Dedifferentiated amniotic fluid mesenchymal stem cell (primary cell): ENCODE data around the gene SEMA4B.
"Not testable (repeated sequence)": the region's sequence is repeated elsewhere in the genome, so short reads cannot be mapped to it uniquely, and the experiment has no call there.

Experiments used
- DNase-seq: peaks from one replicate; pipeline ENCODE4 v3.0.0-alpha.2; 2016; ENCODE audit errors: extremely low spot score

Gene SEMA4B

DNA sequence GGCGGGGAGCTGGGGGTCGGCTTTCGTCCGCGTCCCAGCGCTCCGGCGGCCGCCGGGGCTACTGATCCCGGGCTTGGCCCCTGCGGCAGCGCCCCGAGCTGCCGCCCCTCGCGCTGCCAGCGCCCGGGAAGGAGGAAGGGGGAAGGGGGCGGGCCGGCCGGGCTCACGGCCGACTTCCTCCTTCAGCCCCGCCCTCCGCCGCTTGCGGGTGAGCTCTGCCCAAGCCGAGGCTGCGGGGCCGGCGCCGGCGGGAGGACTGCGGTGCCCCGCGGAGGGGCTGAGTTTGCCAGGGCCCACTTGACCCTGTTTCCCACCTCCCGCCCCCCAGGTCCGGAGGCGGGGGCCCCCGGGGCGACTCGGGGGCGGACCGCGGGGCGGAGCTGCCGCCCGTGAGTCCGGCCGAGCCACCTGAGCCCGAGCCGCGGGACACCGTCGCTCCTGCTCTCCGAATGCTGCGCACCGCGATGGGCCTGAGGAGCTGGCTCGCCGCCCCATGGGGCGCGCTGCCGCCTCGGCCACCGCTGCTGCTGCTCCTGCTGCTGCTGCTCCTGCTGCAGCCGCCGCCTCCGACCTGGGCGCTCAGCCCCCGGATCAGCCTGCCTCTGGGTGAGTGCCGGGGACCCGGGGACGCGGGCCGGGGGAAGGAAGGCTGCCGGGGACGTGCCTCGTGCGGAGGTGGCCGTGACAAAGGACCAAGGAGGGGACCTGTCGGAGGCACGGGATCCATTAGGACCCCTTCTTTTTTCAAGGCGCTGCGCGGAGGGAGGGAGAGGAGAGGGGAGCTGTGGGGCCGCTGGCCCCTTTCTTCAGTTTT is at the start of gene SEMA4B:
SEMA4B (plus strand) TSS at position 201 of the 814 bp plus-strand sequence; CDS start at position 450, 249 bp downstream.
- peak; percentile 30 for DNase-seq

DNA sequence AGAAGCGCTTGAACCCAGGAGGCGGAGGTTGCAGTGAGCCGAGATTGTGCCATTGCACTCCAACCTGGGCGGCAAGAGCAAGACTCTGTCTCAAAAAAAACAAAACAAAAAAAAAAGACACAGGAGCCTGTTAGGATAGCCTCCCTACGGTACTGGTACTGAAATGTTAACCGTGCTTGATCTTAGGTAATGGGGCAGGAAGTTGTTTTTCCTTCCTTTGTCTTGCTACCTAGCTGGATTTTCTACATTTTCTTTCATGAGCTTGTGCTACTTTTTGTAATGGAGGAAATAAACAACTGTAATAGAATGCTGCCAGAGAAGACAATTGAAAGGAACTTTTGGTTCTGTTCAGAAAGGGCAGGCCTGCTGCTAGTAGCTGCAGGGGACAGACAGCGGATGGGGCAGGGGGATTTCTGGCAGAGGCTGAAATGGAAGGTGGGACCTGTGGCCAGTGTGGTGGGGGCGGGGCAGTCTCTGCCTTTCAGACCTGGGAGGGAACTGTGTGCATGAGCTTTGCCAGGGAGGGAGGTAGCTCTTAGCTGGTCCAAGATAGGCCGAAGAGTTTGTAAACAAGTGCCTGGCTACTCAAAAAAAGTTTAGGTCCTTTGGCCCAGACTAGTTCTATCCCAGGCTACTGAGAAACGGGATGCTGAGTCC is 49.0 kb upstream of the SEMA4B start:
- DNase-seq: no peak

DNA sequence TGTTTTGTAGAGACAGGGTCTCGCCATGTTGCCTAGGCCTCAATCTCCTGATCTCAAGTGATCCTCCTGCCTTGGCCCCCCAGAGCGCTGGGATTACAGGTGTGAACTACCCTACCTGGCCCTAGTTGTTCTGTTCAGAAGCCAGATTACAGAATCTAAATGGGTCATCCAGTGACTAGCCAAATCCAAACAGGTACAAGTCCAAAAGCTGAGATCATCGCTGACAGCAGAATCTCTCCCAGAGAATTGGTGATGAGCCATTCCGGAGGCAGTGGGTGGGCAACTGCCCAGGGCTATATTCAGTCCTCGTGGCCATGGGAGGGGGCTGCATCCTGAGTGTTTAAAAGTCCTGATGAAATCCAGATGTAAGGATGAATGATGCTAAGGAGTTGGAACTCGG is 47.5 kb upstream of the SEMA4B start:
- no peak for DNase-seq

DNA sequence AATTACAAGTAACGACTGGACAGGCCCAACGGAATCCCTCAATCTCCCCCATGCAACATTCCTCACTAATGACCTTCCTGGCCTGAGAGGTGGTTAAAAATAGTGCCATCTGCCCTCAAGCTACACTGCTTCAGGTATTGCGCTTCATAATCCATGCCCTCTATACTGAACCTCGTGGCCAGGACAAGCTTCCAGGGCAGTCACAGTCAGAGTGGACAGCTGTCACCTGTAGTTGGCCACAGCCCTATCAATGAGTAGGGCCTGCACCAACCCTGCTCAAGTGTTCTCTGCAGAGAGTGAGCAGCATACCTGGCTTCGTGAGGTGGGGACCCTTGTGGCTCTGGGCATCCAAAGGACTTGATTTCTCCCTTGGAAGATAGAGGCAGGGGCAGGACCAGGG is 46.9 kb upstream of the SEMA4B start:
- no peak for DNase-seq

DNA sequence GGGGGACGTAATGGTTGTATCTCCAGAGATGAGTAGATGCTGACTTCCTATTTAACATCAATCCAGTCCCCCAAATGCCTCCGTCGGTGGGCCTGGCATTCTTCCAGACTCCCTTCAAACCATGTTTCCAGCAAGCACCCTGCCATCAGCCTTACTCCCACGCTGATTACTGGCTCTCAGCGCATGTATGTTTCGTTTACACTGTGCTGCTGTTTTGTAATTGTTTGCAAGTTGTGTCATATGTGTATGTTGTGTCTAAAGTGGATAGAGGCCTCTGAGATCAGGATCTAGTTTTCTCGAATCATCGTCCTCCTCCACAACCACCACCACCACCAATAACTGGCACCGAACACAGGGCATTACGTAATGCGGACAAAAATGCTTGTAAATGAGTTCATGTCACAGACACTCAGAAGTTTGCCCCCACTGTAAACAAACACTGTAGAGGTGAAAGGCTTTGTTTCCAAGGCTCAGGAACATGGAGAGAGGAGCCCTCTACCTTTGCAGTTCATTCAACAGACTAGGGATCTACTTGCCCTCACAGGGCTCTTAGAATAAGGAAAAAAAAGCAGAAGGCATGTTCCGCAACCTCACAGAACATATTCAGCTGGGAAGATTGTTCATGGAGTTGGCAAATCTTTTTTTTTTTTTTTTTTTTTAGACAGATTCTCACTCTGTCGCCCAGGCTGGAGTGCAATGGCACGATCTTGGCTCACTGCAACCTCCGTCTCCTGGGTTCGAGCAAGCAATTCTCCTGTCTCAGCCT is 46.1 kb upstream of the SEMA4B start:
- DNase-seq: no peak

DNA sequence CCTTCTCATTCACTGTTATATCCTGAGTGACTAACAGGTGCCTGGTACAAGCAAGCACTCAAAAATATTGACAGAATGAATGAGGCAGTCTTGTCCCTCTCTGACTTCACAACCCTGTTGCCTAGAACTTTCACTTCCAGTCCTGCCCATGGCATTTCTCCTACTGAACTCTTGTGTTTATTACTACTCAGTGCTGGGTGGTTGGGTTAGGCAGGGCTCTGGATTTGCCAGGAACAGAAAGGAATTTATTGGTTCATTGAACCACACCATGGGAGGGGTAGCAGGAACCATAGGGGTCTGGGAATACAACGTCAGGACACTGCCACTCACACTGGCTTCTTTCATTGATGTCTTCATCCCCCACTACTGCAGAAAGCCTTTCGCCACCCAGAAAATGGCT is 41.9 kb upstream of the SEMA4B start:
- no peak for DNase-seq

DNA sequence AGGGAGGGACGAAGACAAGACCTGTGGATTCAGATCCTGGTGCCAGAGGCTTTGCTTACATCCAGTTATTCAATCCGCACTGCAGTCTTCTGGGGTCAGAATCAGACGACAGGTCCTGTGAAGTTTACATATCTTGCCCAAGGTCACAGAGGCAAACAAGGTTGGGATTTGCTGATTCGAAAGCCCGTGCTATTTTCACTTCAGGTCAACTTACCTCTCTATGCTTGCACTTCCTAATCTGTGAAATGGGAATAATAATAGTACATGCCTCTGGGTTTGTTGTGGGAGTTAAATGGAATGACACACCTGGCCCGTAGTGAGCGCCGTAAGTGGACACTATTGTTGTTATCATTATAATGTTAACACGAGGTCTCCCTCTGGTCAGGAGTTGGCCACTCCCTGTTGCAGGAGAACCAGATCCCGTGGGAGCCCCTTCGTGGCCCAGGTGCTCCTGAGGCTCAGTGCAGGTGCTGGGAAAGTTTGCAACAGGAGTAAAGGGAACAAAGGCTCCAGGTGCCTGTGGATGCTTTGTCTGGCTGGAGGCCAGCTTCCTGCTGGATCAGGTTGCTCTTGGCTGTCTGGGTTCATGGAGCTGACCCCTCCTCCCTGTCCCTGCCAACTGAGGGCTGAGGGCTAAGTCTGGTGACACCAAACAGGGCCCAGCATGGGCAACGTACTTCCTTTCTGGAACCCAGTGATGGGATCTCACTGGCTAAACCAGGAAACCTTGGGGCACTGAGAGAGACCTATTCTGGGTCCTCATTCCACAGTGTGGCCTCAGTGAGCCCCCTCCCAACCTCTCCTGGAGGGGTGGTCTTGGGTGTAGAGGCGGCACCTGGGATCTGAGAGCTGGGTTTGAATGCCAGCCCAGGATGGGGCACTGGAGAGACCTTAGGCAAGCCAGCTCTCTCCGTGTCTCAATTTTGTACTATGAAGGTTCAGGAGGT is 40.1 kb upstream of the SEMA4B start:
- DNase-seq: no peak

- DNase-seq: no peak
Observed at GRCh38 chr15:90161950-90162361, 39.2 kb upstream of the SEMA4B start.

DNA sequence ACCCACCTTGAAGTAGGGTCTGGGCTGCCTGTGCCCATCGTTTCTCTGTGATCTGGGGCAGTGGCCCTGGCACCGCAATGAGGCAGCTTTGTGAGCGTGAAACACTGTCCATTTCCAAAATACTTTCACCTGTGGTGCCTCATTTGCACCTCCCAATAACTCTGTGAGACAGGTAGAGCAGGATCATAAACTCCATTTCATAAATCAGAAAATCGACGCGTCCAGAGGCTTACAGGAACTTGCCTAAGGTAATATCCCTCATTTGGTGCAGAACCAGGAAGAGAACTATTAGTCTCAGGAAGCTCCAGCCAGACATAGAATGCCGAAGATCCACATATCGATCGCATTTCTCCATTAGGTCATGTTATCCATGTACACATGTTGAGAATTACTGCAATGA is 38.2 kb upstream of the SEMA4B start:
- DNase-seq: no peak

GRCh38 chr15:90164239-90164638 is 36.9 kb upstream of the SEMA4B start:
- not testable (repeated sequence) for DNase-seq

DNA sequence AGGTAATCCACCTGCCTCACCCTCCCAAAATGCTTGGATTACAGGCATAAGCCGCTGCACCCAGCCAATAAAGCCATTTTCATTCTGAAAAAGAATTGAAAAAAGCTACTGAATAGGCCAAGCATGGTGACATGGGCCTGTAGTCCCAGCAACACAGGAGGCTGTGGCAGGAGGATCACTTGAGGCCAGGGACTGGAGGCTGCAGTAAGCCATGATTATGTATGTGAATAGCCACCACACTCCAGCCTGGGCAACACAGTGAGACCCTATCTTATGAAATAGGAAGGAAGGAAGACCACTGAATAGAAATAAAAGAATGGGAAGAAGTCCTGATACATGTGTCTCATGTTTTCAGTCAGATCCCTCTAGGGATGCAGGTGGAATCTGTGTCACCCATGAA is 36.0 kb upstream of the SEMA4B start:
- no peak for DNase-seq

DNA sequence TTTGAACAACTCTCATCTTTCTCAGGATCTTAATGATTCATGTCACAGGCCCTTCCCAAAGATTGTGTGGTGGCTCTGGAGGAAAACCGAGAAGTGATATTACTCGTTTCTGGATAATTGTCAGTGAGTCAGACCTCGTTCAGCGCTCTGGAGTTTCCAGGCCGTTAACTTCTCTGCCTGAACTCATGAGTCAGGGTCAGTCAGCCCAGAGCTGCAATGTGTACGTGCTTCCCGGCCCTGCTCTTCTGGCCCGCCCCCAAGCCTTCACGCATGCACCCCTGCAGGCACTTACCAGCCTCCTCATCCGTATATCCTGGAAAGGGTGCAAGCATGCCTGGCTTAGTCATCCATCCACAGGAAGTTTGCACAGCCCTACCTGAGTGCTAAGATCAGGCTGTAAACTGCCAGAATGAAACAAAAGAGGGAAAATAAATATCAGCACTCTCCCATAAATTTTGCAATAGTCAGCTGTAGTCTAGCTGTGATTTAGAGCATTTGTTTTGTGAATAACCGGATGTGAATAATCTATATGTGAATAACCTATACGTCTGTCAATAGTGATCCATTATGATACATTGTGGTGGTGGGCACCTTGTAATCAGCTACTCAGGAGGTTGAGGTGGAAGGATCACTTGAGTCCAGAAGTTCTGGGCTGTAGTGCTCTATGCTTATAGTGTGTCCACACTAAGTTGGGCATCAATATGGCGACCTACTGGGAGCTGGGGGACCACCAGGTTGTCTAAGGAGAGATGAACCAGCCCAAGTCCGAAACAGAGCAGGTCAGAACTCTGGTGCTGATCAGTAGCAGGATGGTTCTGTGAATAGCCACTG is 35.3 kb upstream of the SEMA4B start:
- peak; percentile 88 for DNase-seq

DNA sequence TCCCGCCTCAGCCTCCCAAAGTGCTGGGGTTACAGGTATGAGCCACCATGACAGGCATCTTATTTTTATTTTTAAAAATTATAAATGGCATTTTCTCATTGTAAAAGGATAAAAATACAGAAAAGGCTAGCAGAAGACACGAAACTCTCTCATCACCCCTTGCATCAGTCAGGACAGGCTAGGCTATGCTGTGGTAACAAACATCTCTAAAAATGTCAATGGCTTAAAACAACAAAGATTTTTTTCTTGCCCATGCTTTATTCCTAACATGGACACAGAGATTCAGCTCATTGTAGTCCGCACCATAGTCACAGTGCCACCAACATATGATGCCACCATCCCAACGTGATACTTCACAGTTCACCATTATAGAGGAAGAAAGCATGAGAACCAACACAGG is 34.0 kb upstream of the SEMA4B start:
- DNase-seq: no peak

- no peak for DNase-seq
Observed at GRCh38 chr15:90171623-90172022, 29.5 kb upstream of the SEMA4B start.

- no peak for DNase-seq
Observed at GRCh38 chr15:90173372-90173771, 27.8 kb upstream of the SEMA4B start.

DNA sequence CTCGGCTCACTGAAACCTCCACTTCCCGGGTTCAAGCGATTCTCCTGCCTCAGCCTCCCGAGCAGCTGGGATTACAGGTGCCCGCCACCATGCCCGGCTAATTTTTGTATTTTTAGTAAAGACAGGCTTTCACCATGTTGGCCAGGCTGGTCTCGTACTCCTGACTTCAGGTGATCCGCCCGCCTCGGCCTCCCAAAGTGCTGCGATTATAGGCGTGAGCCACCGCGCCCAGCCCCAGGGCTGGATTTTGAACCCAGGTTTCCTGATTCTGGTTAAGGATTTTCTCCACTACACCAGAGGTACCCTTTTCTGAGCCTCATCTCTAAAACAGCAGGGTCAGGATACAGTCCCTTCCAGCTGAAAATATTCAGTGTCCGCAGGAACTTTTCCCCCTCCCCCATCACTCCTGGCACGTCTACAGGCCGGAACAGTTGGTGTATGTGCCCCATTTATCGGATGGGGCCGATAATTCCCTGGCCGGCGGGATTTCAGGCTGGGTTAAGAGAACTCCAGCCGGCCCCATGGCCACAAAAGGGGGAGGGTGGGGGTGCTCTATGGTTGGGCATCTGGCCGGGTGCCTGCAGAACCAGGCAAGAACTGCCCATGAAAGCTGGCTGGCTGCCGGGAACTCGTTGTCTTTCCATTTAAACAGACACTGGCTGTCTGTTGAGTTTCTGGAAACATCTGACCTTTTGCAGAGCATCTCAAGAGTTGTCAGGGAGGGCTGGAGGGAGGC is 26.8 kb upstream of the SEMA4B start:
- DNase-seq: no peak

DNA sequence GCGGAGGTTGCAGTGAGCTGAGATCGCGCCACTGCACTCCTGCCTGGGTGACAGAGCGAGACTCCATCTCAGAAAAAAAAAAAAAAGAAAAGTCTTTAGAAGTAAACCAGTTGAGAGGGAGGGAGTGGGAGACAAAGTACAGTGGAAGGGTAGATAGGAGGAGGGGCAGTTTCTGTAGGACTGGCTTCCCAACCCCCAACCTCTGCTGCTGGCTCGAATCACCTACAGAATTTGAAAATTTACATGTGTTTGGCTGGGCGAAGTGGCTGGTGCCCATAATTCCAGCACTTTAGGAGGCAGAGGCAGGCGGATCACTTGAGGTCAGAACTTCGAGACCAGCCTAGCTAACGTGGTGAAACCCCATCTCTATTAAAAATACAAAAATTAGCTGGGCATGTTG is 24.1 kb upstream of the SEMA4B start:
- DNase-seq: no peak

DNA sequence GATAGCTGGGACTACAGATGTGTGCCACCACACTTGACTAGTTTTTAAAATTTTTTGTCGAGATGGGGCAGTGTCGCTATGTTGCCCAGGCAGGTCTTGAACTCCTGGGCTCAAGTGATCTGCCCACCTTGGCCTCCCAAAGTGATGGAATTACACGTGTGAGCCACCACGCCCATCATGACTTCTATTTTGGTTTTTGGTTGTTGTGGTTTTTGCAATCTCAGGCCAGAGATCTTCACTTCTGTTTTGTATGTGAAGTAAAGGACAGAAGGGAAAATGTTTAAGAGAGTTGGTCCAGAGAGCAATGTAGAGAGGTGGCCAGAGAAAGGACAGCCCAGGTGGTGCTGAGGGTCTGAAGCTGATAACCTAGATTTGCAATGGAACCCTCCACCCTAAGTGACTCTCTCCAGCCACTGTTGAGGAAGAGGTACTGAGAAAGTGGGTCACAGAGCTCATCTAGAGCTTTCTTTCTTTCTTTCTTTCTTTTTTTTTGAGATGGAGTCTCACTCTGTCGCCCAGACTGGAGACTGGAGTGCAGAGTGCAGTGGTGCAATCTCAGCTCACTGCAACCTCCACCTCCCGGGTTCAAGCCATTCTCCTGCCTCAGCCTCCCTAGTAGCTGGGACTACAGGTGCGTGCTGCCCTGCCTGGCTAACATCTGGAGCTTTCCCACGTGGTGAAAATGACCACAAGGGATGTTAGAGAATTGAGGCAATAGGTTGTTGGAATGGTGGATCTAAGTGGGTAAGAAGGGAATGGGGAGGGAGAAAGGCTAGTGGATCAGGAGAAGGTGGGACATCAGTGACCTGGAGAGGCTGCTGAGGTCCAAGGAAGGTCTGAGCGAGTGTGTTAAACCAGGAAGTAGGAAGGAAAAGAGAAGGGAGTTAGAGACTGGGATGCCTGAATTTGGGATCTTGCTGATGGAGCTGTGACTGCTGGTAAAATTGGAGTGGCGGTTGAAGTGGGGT is 22.4 kb upstream of the SEMA4B start:
- DNase-seq: no peak

DNA sequence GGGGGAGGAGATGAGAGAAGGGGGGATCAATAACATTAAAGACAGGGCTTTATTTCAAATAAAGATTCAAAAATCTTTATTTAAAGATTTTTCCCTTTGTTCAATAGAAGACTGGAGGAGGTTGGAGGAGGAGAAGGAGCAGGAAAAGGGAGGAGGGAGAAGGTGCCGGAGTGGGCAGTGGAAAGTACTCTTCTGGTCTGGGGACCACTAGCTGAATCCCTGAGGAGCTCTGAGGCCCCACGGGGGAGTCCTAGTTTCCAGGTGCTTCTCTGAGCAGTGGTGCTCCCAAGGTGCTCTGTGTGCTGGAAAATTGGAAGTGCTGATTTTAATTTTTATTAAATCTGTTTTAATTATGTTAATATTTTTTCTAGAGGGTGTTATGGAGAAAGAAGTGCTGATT is 19.4 kb upstream of the SEMA4B start:
- no peak for DNase-seq
